OCI-LY1 (cell line): ENCODE measurements around the gene SLC39A8.

ENCODE experiments used
- EZH2 ChIP-seq: fragments of 200-600 bp; sonication (generic), shearing (Covaris generic); IDR thresholded peaks from 2 replicates; pipeline ENCODE4 v1.8.0; 2017; ENCODE audit warnings: borderline replicate concordance, mixed run types, mild to moderate bottlenecking, antibody characterized with exemption, low read length, moderate library complexity, mixed read lengths
- TF ChIP-seq, protein P1 (sequence below): fragments of 200-600 bp; sonication (generic), shearing (Covaris generic); IDR thresholded peaks from 2 replicates; pipeline ENCODE4 v1.5.1; 2017; ENCODE audit warnings: mild to moderate bottlenecking, antibody characterized with exemption, low read length, moderate library complexity, mixed read lengths

DNA sequence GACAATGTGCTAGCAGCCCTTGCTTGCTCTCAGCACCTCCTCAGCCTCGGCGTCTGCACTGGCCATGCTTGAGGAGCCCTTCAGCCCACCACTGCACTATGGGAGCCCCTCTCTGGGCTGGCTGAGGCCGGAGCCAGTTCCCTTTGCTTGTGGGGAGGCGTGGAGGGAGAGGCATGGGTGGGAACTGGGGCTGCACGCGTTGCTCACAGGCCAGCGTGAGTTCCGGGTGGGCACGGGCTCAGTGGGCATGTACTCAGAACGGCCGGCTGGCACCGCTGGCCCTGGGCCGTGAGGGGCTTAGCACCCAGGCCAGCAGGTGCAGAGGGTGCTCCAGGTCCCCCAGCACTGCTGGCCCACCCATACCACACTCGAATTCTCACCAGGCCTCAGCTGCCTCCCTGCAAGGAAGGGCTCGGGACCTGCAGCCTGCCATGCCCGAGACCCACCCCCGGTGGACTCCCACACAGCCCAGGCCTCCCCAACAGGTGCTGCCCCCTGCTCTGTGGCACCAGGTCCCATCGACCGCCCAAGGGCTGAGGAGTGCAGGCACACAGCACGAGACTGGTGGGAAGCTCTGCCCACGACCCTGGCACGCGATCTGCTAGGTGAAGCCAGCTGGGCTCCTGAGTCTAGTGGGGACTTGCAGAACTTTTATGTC, 100.3 kb downstream of the SLC39A8 start:
- TF ChIP-seq, protein P1, sequence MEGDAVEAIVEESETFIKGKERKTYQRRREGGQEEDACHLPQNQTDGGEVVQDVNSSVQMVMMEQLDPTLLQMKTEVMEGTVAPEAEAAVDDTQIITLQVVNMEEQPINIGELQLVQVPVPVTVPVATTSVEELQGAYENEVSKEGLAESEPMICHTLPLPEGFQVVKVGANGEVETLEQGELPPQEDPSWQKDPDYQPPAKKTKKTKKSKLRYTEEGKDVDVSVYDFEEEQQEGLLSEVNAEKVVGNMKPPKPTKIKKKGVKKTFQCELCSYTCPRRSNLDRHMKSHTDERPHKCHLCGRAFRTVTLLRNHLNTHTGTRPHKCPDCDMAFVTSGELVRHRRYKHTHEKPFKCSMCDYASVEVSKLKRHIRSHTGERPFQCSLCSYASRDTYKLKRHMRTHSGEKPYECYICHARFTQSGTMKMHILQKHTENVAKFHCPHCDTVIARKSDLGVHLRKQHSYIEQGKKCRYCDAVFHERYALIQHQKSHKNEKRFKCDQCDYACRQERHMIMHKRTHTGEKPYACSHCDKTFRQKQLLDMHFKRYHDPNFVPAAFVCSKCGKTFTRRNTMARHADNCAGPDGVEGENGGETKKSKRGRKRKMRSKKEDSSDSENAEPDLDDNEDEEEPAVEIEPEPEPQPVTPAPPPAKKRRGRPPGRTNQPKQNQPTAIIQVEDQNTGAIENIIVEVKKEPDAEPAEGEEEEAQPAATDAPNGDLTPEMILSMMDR: no peak
- no peak for TF ChIP-seq EZH2
